CD14-positive monocyte (primary cell): ENCODE data around the gene LHFPL3. TPM values are rescaled to one million over a fixed set of nuclear protein-coding genes. Genes with fewer than 3 reads are reported as not detected.

Source experiments
- DNase-seq, 3 donors: peaks; one replicate each; pipeline ENCODE4 v3.0.0-alpha.2; 2011 to 2022
- H2AFZ ChIP-seq: 2 replicates; pipeline ENCODE4 v1.6.0; 2012; ENCODE audit warnings: mild to moderate bottlenecking, low read depth, low read length, inconsistent platforms; ENCODE audit not compliant: insufficient read depth, poor library complexity, severe bottlenecking
- H3K27ac ChIP-seq, 2 donors: 1 replicate in 1 of 2; 2 replicates in 1 of 2; pipeline ENCODE4 v1.5.1; 2012 to 2013; ENCODE audit warnings: low read length in 2 of 2, control low read depth in 1 of 2, inconsistent platforms in 1 of 2, low read depth in 1 of 2, mild to moderate bottlenecking in 1 of 2
- H3K27me3 ChIP-seq, 2 donors: one replicate each; pipeline versions ENCODE4 v1.6.0 to v1.6.1; 2011 to 2013; ENCODE audit warnings: low read length in 2 of 2; ENCODE audit not compliant: control insufficient read depth in 2 of 2, insufficient read depth in 2 of 2
- H3K36me3 ChIP-seq, 2 donors: replicated peaks in 1 of 2; 1 replicate in 1 of 2; 2 replicates in 1 of 2; pipeline versions ENCODE4 v1.5.1 to v1.6.1; 2012 to 2013; ENCODE audit warnings: low read length in 2 of 2, control low read depth in 1 of 2, inconsistent platforms in 1 of 2, mild to moderate bottlenecking in 1 of 2; ENCODE audit not compliant: insufficient read depth in 2 of 2, control insufficient read depth in 1 of 2
- H3K4me1 ChIP-seq, 2 donors: 1 replicate in 1 of 2; 2 replicates in 1 of 2; pipeline versions ENCODE4 v1.5.1 to v1.6.1; 2012 to 2013; ENCODE audit warnings: low read length in 2 of 2, control low read depth in 1 of 2, inconsistent platforms in 1 of 2, mild to moderate bottlenecking in 1 of 2, moderate library complexity in 1 of 2; ENCODE audit not compliant: insufficient read depth in 2 of 2, control insufficient read depth in 1 of 2
- H3K4me2 ChIP-seq: replicated peaks from 2 replicates; pipeline ENCODE3; 2012; ENCODE audit warnings: low read length, moderate library complexity, mild to moderate bottlenecking; ENCODE audit not compliant: poor library complexity, severe bottlenecking; ENCODE audit errors: extremely low read depth
- H3K4me3 ChIP-seq, 3 experiments: fragments of 200-600 bp in 1 of 3; sonication (generic) in 1 of 3; replicated peaks in 1 of 3; 1 replicate in 2 of 3; 2 replicates in 1 of 3; pipeline ENCODE4 v1.5.1; 2011 to 2013; ENCODE audit warnings: low read length in 3 of 3, mild to moderate bottlenecking in 3 of 3, control low read depth in 2 of 3, low read depth in 2 of 3, inconsistent platforms in 1 of 3, moderate library complexity in 1 of 3
- H3K79me2 ChIP-seq: 2 replicates; pipeline ENCODE4 v1.6.0; 2012; ENCODE audit warnings: mild to moderate bottlenecking, control low read depth, inconsistent platforms, low read length, moderate library complexity; ENCODE audit not compliant: insufficient read depth
- H3K9ac ChIP-seq: 2 replicates; pipeline ENCODE4 v1.6.0; 2017; ENCODE audit warnings: low read length, mild to moderate bottlenecking; ENCODE audit not compliant: insufficient read depth, poor library complexity, severe bottlenecking
- H3K9me3 ChIP-seq, 2 donors: replicated peaks in 1 of 2; 1 replicate in 1 of 2; 2 replicates in 1 of 2; pipeline versions ENCODE4 v1.5.1 to v1.6.1; 2012 to 2013; ENCODE audit warnings: low read length in 2 of 2, control low read depth in 1 of 2; ENCODE audit not compliant: control insufficient read depth in 1 of 2, insufficient read depth in 1 of 2
- H4K20me1 ChIP-seq: 2 replicates; pipeline ENCODE4 v1.6.0; 2012; ENCODE audit warnings: mild to moderate bottlenecking, low read length, control low read depth, moderate library complexity; ENCODE audit not compliant: insufficient read depth
- H3K27ac Mint-ChIP-seq, 7 donors: one replicate each; pipeline ENCODE4 v1.8.0; 2020; ENCODE audit warnings: mild to moderate bottlenecking in 7 of 7, mixed read lengths in 7 of 7, moderate library complexity in 6 of 7, inconsistent platforms in 2 of 7
- H3K27me3 Mint-ChIP-seq, 3 donors: one replicate each; pipeline ENCODE4 v1.8.0; 2021 to 2022; ENCODE audit warnings: low read depth in 3 of 3, mild to moderate bottlenecking in 3 of 3, mixed read lengths in 3 of 3, moderate library complexity in 3 of 3, inconsistent platforms in 1 of 3
- H3K36me3 Mint-ChIP-seq, 2 donors: one replicate each; pipeline ENCODE4 v1.8.0; 2020; ENCODE audit warnings: mixed read lengths in 2 of 2, inconsistent platforms in 1 of 2, mild to moderate bottlenecking in 1 of 2
- H3K4me1 Mint-ChIP-seq: one replicate; pipeline ENCODE4 v1.8.0; 2020; ENCODE audit warnings: mild to moderate bottlenecking, mixed read lengths
- H3K4me3 Mint-ChIP-seq, 2 donors: one replicate each; pipeline ENCODE4 v1.8.0; 2020; ENCODE audit warnings: mild to moderate bottlenecking in 2 of 2, mixed read lengths in 2 of 2, moderate library complexity in 1 of 2
- H3K9me3 Mint-ChIP-seq, 7 donors: one replicate each; pipeline ENCODE4 v1.8.0; 2020 to 2022; ENCODE audit warnings: mixed read lengths in 7 of 7, mild to moderate bottlenecking in 6 of 7, moderate library complexity in 6 of 7, inconsistent platforms in 2 of 7
- CTCF ChIP-seq: fragments of 200-600 bp; IDR thresholded peaks from one replicate; pipeline ENCODE4 v1.8.0; 2022; ENCODE audit warnings: antibody characterized with exemption, mild to moderate bottlenecking
- WGBS: methylation state at CpG from one replicate; pipeline ENCODE4 v1.1.5; 2013; ENCODE audit warnings: missing lambda C conversion rate; ENCODE audit not compliant: insufficient coverage; 5-methylcytosine and 5-hydroxymethylcytosine counted together
- intact Hi-C, 2 donors: fragments of 100-400 bp; cut with micrococcal nuclease; formaldehyde crosslinking; loops; one replicate each; pipeline versions ENCODE4 v1.15.0 to v1.15.1; 2023
- polyA plus RNA-seq, 3 donors: library from polyadenylated mRNA; depleted of rRNA in 1 of 3; unstranded in 2 of 3; stranded (reverse) in 1 of 3; fragments of 300-500 nt in 2 of 3; fragments of >200 nt in 1 of 3; fragmentation: Illumina TruSeq in 2 of 3; gene quantifications; 1 replicate in 2 of 3; 2 replicates in 1 of 3; pipeline ENCODE4 v1.2.3, GENCODE V29; 2012 to 2021

Gene LHFPL3
- polyA plus RNA-seq, 3 donors, result not detected

GRCh38 chr7:104873401-104873800 is 545.0 kb downstream of the LHFPL3 start:
- H3K27me3 ChIP-seq, result no peaks in the 10 kb centered on the region
- DNase-seq, result no peak

GRCh38 chr7:104878577-104878976 is 550.2 kb downstream of the LHFPL3 start:
- intact Hi-C loops, result no loop called here
- Histone ChIP-seq H3K4me2 (no peak overlapping the region), H3K27me3 (no peaks in the 10 kb centered on the region), H3K27ac (no peak overlapping the region), H3K4me1 (peaks cover 0 to 4% of the 10 kb centered on the region in 2 donors), H3K9ac (no peak overlapping the region), H4K20me1 (no peaks in the 10 kb centered on the region), H2AFZ (no peak overlapping the region), H3K79me2 (no peaks in the 10 kb centered on the region), H3K4me3 (no peak overlapping the region), H3K9me3 (peaks cover 0 to 8% of the 10 kb centered on the region in 2 donors), H3K36me3 (no peaks in the 10 kb centered on the region)
- Mint-ChIP-seq H3K27ac (no peak overlapping the region), H3K36me3 (no peaks in the 10 kb centered on the region), H3K27me3 (peaks cover 0 to 2% (median 0%) of the 10 kb centered on the region in 3 donors), H3K4me3 (no peak overlapping the region), H3K4me1 (peaks cover 3% of the 10 kb centered on the region), H3K9me3 (peaks cover 2 to 18% (median 9%) of the 10 kb centered on the region in 7 donors)
- TF ChIP-seq CTCF, result no peak
- no CpG with 5 or more reads among the region's 3 CpGs for WGBS
- no peak for DNase-seq

More at GRCh38 chr7:104873401-104873800, 545.0 kb downstream of the LHFPL3 start:
- no peaks in the 10 kb centered on the region for H3K4me1 ChIP-seq
- H2AFZ ChIP-seq, result no peak overlapping the region
- no peak overlapping the region for H3K27ac ChIP-seq
- H3K36me3 ChIP-seq, result no peaks in the 10 kb centered on the region
- H3K4me3 Mint-ChIP-seq, result no peak overlapping the region
- H3K79me2 ChIP-seq, result no peaks in the 10 kb centered on the region
- H3K4me3 ChIP-seq, result no peak overlapping the region
- no peak for TF ChIP-seq CTCF
- H3K9me3 Mint-ChIP-seq, result peaks cover 0 to 3% (median 0%) of the 10 kb centered on the region in 7 donors
- no peaks in the 10 kb centered on the region for H4K20me1 ChIP-seq
- peaks cover 0 to 2% (median 0%) of the 10 kb centered on the region in 3 donors for H3K27me3 Mint-ChIP-seq
- intact Hi-C loops, result no loop called here
- no peaks in the 10 kb centered on the region for H3K9me3 ChIP-seq
- WGBS, result 100% methylated on average over 3 of the region's 10 CpGs
- H3K4me1 Mint-ChIP-seq, result no peaks in the 10 kb centered on the region
- H3K4me2 ChIP-seq, result no peak overlapping the region
- H3K9ac ChIP-seq, result no peak overlapping the region
- no peaks in the 10 kb centered on the region for H3K36me3 Mint-ChIP-seq
- H3K27ac Mint-ChIP-seq, result no peak overlapping the region
